OCI-LY1 (cell line): ENCODE data around the gene DLEC1.

Experiments
- CTCF ChIP-seq: fragments of 200-600 bp; sonication (generic), shearing (Covaris generic); IDR thresholded peaks from 2 replicates; pipeline ENCODE4 v1.5.1; 2017; ENCODE audit warnings: mild to moderate bottlenecking, antibody characterized with exemption, low read length, moderate library complexity, mixed read lengths
- EZH2 ChIP-seq: fragments of 200-600 bp; sonication (generic), shearing (Covaris generic); IDR thresholded peaks from 2 replicates; pipeline ENCODE4 v1.8.0; 2017; ENCODE audit warnings: borderline replicate concordance, mixed run types, mild to moderate bottlenecking, antibody characterized with exemption, low read length, moderate library complexity, mixed read lengths

DNA sequence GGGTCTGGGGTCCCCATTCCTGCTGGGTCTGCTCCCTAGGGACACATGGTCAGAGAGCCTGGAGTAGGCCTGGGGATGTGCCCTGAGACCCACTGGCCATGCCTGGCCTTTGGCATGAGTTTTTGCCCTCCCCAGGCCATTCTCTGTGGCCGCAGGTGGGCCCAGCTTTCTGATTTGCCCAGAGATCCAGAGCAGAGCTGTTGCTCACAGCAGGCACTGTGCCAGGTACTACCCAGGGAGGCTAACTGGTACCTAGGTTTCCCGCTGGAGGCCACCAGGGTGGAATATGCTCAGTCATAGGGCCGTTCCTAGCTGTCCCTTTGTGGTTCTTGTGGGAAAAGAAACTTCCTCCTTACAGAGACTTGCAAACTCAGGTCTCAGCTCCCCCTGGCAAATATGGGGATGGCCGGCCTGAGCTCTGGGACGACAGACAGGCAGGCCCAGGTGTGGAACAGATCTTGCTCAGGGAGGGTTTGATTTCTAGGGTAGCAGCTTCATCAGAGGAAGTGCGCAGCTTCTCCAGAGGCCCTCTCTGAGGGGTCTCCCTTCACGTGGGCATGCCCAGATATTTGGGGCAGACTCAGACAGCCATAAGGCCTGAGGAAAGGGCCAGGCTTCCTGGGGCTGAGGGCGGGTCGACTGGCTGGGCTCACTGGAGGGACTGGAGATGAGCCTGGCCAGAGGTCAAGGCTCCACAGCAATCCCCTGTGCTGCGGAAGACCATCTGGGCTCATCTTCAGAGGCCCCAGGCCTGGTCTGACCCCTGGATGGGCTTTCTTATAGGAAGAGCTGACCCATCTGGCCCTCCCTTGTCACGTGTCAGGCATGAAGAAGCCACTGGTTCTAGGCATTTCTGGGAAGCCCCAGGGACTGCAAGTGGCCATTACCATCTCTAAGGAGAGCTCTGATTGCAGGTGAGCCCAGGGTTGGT, 69.9 kb downstream of the DLEC1 start:
- no peak for TF ChIP-seq EZH2
- TF ChIP-seq CTCF = no peak
